ENCODE results near the gene GAB3. TPM values are rescaled to one million over a fixed set of nuclear protein-coding genes. Genes with fewer than 3 reads are reported as not detected.

Gene GAB3
- total RNA-seq, 1 donor from 2014 or later: 0.14 TPM

GRCh38 chrX:154761977-154762536 is 11.2 kb upstream of the GAB3 start:
- DNase-seq (ENCODE audit: low spot score, unreplicated experiment): no peak
- H3K9me3 Mint-ChIP-seq (ENCODE audit: low read depth): peaks cover 7% of the 10 kb centered on the region
- peaks cover 4% of the 10 kb centered on the region for H3K4me1 Mint-ChIP-seq (ENCODE audit: low read depth)
- peak overlapping the region; percentile 97 for H3K27ac Mint-ChIP-seq
- no peak for TF ChIP-seq CTCF (IDR thresholded peaks at IDR 0.05; ENCODE audit: unreplicated experiment)
- peaks cover 2% of the 10 kb centered on the region for H3K36me3 Mint-ChIP-seq (ENCODE audit: insufficient read depth)
- H3K4me3 Mint-ChIP-seq (ENCODE audit: low read depth): peak overlapping the region; percentile 85
- H3K27me3 Mint-ChIP-seq: no peaks in the 10 kb centered on the region

GRCh38 chrX:154758696-154759095 is 7.8 kb upstream of the GAB3 start:
- Mint-ChIP-seq H3K27me3 (peaks cover 4% of the 10 kb centered on the region), H3K4me1 (ENCODE audit: low read depth) (peaks cover 4% of the 10 kb centered on the region), H3K9me3 (ENCODE audit: low read depth) (peaks cover 4% of the 10 kb centered on the region), H3K36me3 (ENCODE audit: insufficient read depth) (no peaks in the 10 kb centered on the region), H3K4me3 (ENCODE audit: low read depth) (no peak overlapping the region), H3K27ac (no peak overlapping the region)
- DNase-seq (ENCODE audit: low spot score, unreplicated experiment): no peak
- TF ChIP-seq CTCF (IDR thresholded peaks at IDR 0.05; ENCODE audit: unreplicated experiment): no peak

- no peak for DNase-seq (ENCODE audit: low spot score, unreplicated experiment)
- no peaks in the 10 kb centered on the region for H3K9me3 Mint-ChIP-seq (ENCODE audit: low read depth)
- no peaks in the 10 kb centered on the region for H3K36me3 Mint-ChIP-seq (ENCODE audit: insufficient read depth)
- no peaks in the 10 kb centered on the region for H3K4me1 Mint-ChIP-seq (ENCODE audit: low read depth)
- H3K4me3 Mint-ChIP-seq (ENCODE audit: low read depth): peak overlapping the region; percentile 48
- TF ChIP-seq CTCF (IDR thresholded peaks at IDR 0.05; ENCODE audit: unreplicated experiment): no peak
- H3K27ac Mint-ChIP-seq: no peak overlapping the region
- peaks cover 48% of the 10 kb centered on the region for H3K27me3 Mint-ChIP-seq
These were observed 893 bp upstream of the GAB3 start for GRCh38 chrX:154751669-154752271.

- Mint-ChIP-seq H3K4me3 (ENCODE audit: low read depth) (peak overlapping the region; percentile 48), H3K27ac (no peak overlapping the region), H3K4me1 (ENCODE audit: low read depth) (no peaks in the 10 kb centered on the region), H3K9me3 (ENCODE audit: low read depth) (peaks cover 1% of the 10 kb centered on the region), H3K36me3 (ENCODE audit: insufficient read depth) (no peaks in the 10 kb centered on the region), H3K27me3 (peaks cover 48% of the 10 kb centered on the region)
- DNase-seq (ENCODE audit: low spot score, unreplicated experiment): no peak
- TF ChIP-seq CTCF (IDR thresholded peaks at IDR 0.05; ENCODE audit: unreplicated experiment): no peak
These were observed 359 bp upstream of the GAB3 start for GRCh38 chrX:154751203-154751668.

GRCh38 chrX:154749856-154750255 is 1.0 kb downstream of the GAB3 start:
- no peaks in the 10 kb centered on the region for H3K36me3 Mint-ChIP-seq (ENCODE audit: insufficient read depth)
- no peak overlapping the region for H3K27ac Mint-ChIP-seq
- no peak for TF ChIP-seq CTCF (IDR thresholded peaks at IDR 0.05; ENCODE audit: unreplicated experiment)
- DNase-seq (ENCODE audit: low spot score, unreplicated experiment): no peak
- peaks cover 4% of the 10 kb centered on the region for H3K9me3 Mint-ChIP-seq (ENCODE audit: low read depth)
- peaks cover 47% of the 10 kb centered on the region for H3K27me3 Mint-ChIP-seq
- H3K4me1 Mint-ChIP-seq (ENCODE audit: low read depth): no peaks in the 10 kb centered on the region
- H3K4me3 Mint-ChIP-seq (ENCODE audit: low read depth): no peak overlapping the region

Measured in progenitor cell of endocrine pancreas (in vitro differentiated cells).